Measurements from ENCODE around the gene OMP.

- no peak for TF ChIP-seq CTCF (IDR thresholded peaks at IDR 0.05; ENCODE audit: poor library complexity)
- TF ChIP-seq EZH2 (IDR thresholded peaks at IDR 0.05; ENCODE audit: borderline replicate concordance) = no peak
- TF ChIP-seq EZH2phosphoT487 (IDR thresholded peaks at IDR 0.05; ENCODE audit: low read depth, severe bottlenecking, unreplicated experiment) = no peak
These were observed 17.9 kb downstream of the OMP start for GRCh38 chr11:77120571-77120970.
